NCI-H226 (cell line): ENCODE measurements around the gene TMEM222.

ENCODE experiments used
- DNase-seq: peaks from one replicate; pipeline ENCODE4 v3.0.0-alpha.2; 2015

Gene TMEM222

GRCh38 chr1:27360159-27361043 lies 38.4 kb downstream of the TMEM222 start:
- DNase-seq = no peak

GRCh38 chr1:27361044-27361402 lies 39.1 kb downstream of the TMEM222 start:
- DNase-seq = no peak

- DNase-seq = no peak
Observed at GRCh38 chr1:27361553-27361952, 39.6 kb downstream of the TMEM222 start.

- no peak for DNase-seq
Observed at GRCh38 chr1:27363766-27364695, 42.1 kb downstream of the TMEM222 start.

GRCh38 chr1:27364696-27365371 lies 42.9 kb downstream of the TMEM222 start:
- DNase-seq = no peak

GRCh38 chr1:27365372-27366112 lies 43.6 kb downstream of the TMEM222 start:
- peak; percentile 77 for DNase-seq

- DNase-seq = peak; percentile 42
Observed at GRCh38 chr1:27366113-27366410, 44.1 kb downstream of the TMEM222 start.

- peak; percentile 91 for DNase-seq
Observed at GRCh38 chr1:27366411-27367159, 44.6 kb downstream of the TMEM222 start, which contains the start of gene MAP3K6. TSS of gene MAP3K6 (minus strand) at chr1:27366961. CDS start at chr1:27366597, 364 bp downstream.

- DNase-seq = no peak
Observed at GRCh38 chr1:27367160-27367650, 45.2 kb downstream of the TMEM222 start.

- DNase-seq = no peak
Observed at GRCh38 chr1:27368869-27369582, 47.1 kb downstream of the TMEM222 start.

GRCh38 chr1:27372022-27372807 lies 50.3 kb downstream of the TMEM222 start:
- no peak for DNase-seq

- DNase-seq = no peak
Observed at GRCh38 chr1:27372808-27373690, 51.1 kb downstream of the TMEM222 start.

GRCh38 chr1:27374362-27375086 lies 52.6 kb downstream of the TMEM222 start, which contains the start of gene FCN3:
TSS of gene FCN3 (minus strand) at chr1:27374824. CDS start at chr1:27374818, 6 bp downstream.
- no peak for DNase-seq

GRCh38 chr1:27377760-27378495 lies 56.0 kb downstream of the TMEM222 start:
- no peak for DNase-seq

GRCh38 chr1:27379564-27380122 lies 57.7 kb downstream of the TMEM222 start:
- no peak for DNase-seq

- no peak for DNase-seq
Observed at GRCh38 chr1:27380224-27380623, 58.3 kb downstream of the TMEM222 start.
